Neuron (in vitro differentiated cells): ENCODE results near the gene CFAP46.
"Not testable (repeated sequence)": the region's sequence is repeated elsewhere in the genome, so short reads cannot be mapped to it uniquely, and the experiment has no call there.

Experiments used
- H2AFZ ChIP-seq: one replicate; pipeline ENCODE4 v1.6.1; 2013; ENCODE audit warnings: low read depth, mild to moderate bottlenecking, inconsistent platforms, low read length, moderate library complexity
- H3K27me3 ChIP-seq: one replicate; pipeline ENCODE4 v1.6.1; 2013; ENCODE audit warnings: low read length; ENCODE audit not compliant: insufficient read depth
- H3K36me3 ChIP-seq: one replicate; pipeline ENCODE4 v1.6.1; 2013; ENCODE audit warnings: low read length; ENCODE audit not compliant: insufficient read depth
- H3K4me1 ChIP-seq: one replicate; pipeline ENCODE4 v1.6.1; 2013; ENCODE audit warnings: low read length; ENCODE audit not compliant: insufficient read depth
- H3K4me3 ChIP-seq: 2 replicates; pipeline ENCODE4 v1.5.1; 2013; ENCODE audit warnings: mild to moderate bottlenecking, low read length, moderate library complexity
- H3K9me3 ChIP-seq: one replicate; pipeline ENCODE4 v1.6.1; 2013; ENCODE audit warnings: low read length

The CFAP46 gene

GRCh38 chr10:132776821-132777220, 165.5 kb downstream of the CFAP46 start:
- H2AFZ ChIP-seq: no peak overlapping the region
- H3K36me3 ChIP-seq: peaks cover 6% of the 10 kb centered on the region
- no peaks in the 10 kb centered on the region for H3K4me1 ChIP-seq

DNA sequence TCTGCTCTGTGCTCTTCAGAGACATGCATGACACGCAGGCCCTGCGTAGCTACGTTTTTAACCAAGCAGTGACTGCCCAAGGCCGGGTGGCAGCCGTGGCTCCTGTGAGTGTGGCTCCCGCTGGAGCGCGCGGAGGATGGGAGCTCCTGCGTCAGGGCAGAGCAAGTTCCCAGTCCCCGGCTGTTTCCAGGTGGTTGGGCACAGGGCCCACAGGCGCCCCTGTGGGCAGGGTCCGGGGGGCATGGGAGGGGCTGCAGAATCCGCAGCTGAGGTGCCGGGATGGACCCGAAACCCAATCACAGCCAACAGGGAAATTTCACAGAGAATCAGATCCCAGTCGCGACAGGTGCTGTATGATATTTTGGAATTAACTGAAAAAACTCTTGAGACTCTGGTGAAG, 166.2 kb downstream of the CFAP46 start:
- H3K27me3 ChIP-seq: no peaks in the 10 kb centered on the region
- H3K4me3 ChIP-seq: no peak overlapping the region
- H3K4me1 ChIP-seq: no peaks in the 10 kb centered on the region
- H3K36me3 ChIP-seq: peaks cover under 1% of the 10 kb centered on the region
- H2AFZ ChIP-seq: no peak overlapping the region
- peaks cover 2% of the 10 kb centered on the region for H3K9me3 ChIP-seq

More at GRCh38 chr10:132776821-132777220, 165.5 kb downstream of the CFAP46 start:
- Histone ChIP-seq H3K27me3 (no peaks in the 10 kb centered on the region), H3K4me3 (no peak overlapping the region), H3K9me3 (peaks cover 5% of the 10 kb centered on the region)

- H2AFZ ChIP-seq: no peak overlapping the region
- H3K36me3 ChIP-seq: no peaks in the 10 kb centered on the region
- H3K4me1 ChIP-seq: no peaks in the 10 kb centered on the region
- no peaks in the 10 kb centered on the region for H3K27me3 ChIP-seq
- H3K4me3 ChIP-seq: no peak overlapping the region
- peaks cover 3% of the 10 kb centered on the region for H3K9me3 ChIP-seq
Observed at GRCh38 chr10:132774902-132775863, 167.2 kb downstream of the CFAP46 start.

GRCh38 chr10:132774181-132774901, 168.0 kb downstream of the CFAP46 start:
- no peak overlapping the region for H3K4me3 ChIP-seq
- H3K4me1 ChIP-seq: no peaks in the 10 kb centered on the region
- H2AFZ ChIP-seq: no peak overlapping the region
- no peaks in the 10 kb centered on the region for H3K36me3 ChIP-seq
- H3K9me3 ChIP-seq: peaks cover 7% of the 10 kb centered on the region
- no peaks in the 10 kb centered on the region for H3K27me3 ChIP-seq

- H3K4me1 ChIP-seq, H2AFZ ChIP-seq, H3K36me3 ChIP-seq, H3K27me3 ChIP-seq, H3K4me3 ChIP-seq: not testable (repeated sequence)
- H3K9me3 ChIP-seq: peaks cover 18% of the 10 kb centered on the region
Observed at GRCh38 chr10:132772816-132773215, 169.6 kb downstream of the CFAP46 start.

GRCh38 chr10:132770061-132771021, 172.0 kb downstream of the CFAP46 start:
- Histone ChIP-seq H3K4me1 (no peaks in the 10 kb centered on the region), H3K9me3 (peaks cover 18% of the 10 kb centered on the region), H2AFZ (no peak overlapping the region), H3K4me3 (no peak overlapping the region), H3K36me3 (no peaks in the 10 kb centered on the region), H3K27me3 (no peaks in the 10 kb centered on the region)

DNA sequence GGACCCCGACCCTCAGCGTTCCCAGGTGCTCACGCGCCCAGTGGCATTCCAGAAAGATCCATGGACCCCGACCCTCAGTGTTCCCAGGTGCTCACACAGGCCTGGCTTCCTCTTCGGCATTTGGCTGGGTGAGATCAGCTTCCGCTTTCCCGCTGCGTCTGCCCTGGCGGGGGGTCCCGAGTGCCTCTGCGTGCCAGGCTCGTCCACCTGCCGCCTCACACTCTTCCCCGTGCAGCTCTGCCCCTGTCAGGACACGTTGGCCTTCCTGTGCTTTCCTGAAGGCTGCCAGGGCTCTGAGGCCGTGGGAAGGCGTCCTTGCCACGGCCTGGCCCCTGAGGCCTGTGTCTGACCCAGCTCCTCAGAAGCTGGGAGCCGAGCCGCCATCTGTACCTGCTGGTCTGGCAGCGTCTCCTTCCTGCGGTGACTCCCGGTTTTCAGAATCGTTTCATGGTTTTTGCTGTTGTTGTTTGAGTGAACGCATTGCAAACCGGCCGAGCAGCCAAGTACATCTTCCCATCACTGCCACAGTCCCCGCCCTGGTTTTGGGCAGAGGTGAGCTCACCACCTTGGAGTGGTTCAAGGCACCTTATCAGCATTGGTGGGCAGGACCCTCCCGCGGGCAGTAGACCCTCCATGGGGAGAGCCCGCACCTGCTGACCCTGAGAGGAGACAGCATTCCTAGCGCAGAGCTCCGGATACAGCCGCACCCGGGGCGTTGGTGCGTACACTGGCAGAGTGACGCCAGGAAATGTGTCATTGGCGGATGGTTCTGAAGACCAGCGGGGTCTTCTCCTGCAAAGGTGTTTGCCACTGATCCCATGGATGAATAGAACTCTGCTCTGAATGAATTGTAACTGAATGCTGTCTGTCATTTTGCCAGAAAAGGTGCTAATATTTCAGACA, 173.8 kb downstream of the CFAP46 start:
- H3K4me1 ChIP-seq: no peaks in the 10 kb centered on the region
- H3K9me3 ChIP-seq: peaks cover 18% of the 10 kb centered on the region
- no peaks in the 10 kb centered on the region for H3K36me3 ChIP-seq
- H3K4me3 ChIP-seq: no peak overlapping the region
- H2AFZ ChIP-seq: no peak overlapping the region
- H3K27me3 ChIP-seq: no peaks in the 10 kb centered on the region

DNA sequence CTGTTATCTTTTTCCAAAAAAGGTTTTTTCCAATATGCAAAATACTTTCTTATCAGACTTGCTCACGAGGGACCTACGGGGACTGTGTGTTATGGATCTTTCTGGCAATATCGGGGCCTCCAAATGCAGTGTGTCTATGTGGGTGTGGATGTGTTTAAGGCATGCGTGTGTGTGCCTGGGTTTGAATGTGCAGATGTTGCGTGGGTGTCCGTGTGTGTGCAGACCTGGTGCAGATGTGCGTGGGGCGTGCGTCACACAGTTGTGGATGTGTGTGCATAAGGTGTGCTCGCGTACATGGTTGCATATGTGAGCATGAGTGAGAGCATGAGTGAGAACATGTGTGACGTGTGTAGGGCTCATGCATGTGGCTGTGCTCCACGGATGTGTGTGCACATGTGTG, 176.1 kb downstream of the CFAP46 start:
- no peaks in the 10 kb centered on the region for H3K27me3 ChIP-seq
- no peak overlapping the region for H3K4me3 ChIP-seq
- no peaks in the 10 kb centered on the region for H3K36me3 ChIP-seq
- no peak overlapping the region for H2AFZ ChIP-seq
- H3K9me3 ChIP-seq: peaks cover 23% of the 10 kb centered on the region
- no peaks in the 10 kb centered on the region for H3K4me1 ChIP-seq

DNA sequence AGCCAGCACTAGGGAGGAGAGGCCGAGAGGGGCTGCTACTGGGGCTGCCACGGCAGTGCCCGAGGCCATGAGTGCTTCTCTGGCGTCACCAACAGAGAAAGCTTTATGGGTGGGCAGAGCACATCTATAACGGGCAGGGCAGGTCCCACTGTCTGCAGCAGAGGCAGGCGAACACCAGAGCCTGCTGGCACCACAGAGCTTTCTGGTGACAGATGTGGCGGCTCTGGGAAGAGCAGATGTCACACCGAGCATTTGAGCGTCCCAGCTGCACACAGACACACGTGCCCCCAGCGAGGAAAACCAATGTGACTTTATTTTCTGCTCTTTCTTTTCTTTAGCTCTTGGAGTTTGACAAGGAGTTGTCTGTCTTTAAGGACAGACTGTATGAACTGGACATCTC, 176.9 kb downstream of the CFAP46 start:
- H3K4me1 ChIP-seq: no peaks in the 10 kb centered on the region
- H3K4me3 ChIP-seq: no peak overlapping the region
- no peaks in the 10 kb centered on the region for H3K36me3 ChIP-seq
- H2AFZ ChIP-seq: no peak overlapping the region
- peaks cover 28% of the 10 kb centered on the region for H3K9me3 ChIP-seq
- no peaks in the 10 kb centered on the region for H3K27me3 ChIP-seq

DNA sequence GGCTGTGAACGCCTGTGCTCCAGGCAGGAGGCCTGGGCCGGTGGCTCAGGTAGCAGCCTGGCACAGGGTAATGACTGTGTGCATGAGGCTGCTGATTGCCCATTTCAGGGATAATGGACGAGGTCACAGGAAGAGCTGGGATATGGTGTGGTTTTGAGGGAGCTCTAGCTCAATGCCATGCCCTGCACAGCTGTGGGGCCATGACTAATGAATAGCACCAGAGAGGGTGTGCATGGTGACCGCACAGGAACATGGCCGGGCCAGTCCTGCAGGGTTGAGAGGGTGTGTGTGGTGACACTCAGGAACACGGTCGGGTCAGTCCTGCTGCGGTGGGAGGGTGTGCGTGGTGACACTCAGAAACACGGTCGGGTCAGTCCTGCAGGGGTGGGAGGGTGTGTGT, 178.3 kb downstream of the CFAP46 start:
- H2AFZ ChIP-seq: no peak overlapping the region
- peaks cover 25% of the 10 kb centered on the region for H3K9me3 ChIP-seq
- no peaks in the 10 kb centered on the region for H3K36me3 ChIP-seq
- no peaks in the 10 kb centered on the region for H3K27me3 ChIP-seq
- H3K4me1 ChIP-seq: no peaks in the 10 kb centered on the region
- no peak overlapping the region for H3K4me3 ChIP-seq

DNA sequence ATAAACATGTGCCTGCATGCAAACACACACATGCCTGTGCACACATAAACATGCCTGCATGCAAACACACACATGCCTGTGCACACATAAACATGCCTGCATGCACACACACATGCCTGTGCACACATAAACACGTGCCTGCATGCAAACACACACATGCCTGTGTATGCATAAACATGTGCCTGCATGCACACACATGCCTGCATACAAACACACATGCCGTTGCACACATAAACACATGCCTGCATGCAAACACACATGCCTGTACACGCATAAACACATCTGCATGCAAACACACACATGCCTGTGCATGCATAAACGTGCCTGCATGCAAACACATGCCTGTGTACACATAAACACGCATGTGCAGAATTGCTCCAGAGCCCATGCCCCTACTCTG, 178.8 kb downstream of the CFAP46 start:
- Histone ChIP-seq H3K36me3 (no peaks in the 10 kb centered on the region), H3K9me3 (peaks cover 22% of the 10 kb centered on the region), H2AFZ (no peak overlapping the region), H3K27me3 (no peaks in the 10 kb centered on the region), H3K4me1 (no peaks in the 10 kb centered on the region), H3K4me3 (no peak overlapping the region)

DNA sequence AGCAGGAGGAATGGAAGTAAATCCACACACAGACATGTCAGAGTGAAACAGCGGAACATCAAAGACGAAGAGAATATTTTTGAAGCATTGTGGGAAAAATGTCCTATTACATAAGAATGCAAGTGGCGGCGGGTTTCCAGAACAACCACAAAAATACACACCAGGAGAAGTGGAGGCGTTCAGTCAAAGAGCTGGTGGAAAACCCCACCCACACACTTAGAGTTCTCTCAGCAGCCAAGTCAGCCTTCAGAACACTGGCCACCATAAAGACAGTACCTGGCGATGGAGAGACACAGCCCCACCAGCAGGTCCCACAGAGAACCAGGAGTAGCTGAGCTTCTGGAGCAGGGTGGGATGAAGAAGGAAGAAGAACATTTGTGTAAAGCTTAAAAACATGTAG, 180.1 kb downstream of the CFAP46 start:
- Histone ChIP-seq H2AFZ (no peak overlapping the region), H3K36me3 (peaks cover 3% of the 10 kb centered on the region), H3K4me3 (no peak overlapping the region), H3K27me3 (no peaks in the 10 kb centered on the region), H3K9me3 (peaks cover 19% of the 10 kb centered on the region), H3K4me1 (no peaks in the 10 kb centered on the region)
